ENCODE data around the gene ULK2. TPM values are rescaled to one million over a fixed set of nuclear protein-coding genes. Genes with fewer than 3 reads are reported as not detected.

The ULK2 gene
- total RNA-seq, 4 donors from 2014 or later = 31.6 to 54.8 (median 45.9) TPM

- TF ChIP-seq CTCF (IDR thresholded peaks at IDR 0.05) = no peak
- no peak for TF ChIP-seq POLR2A (IDR thresholded peaks at IDR 0.05)
- TF ChIP-seq EP300 (IDR thresholded peaks at IDR 0.05) = no peak
- no peaks in the 10 kb centered on the region for H3K27me3 ChIP-seq
- H3K4me1 ChIP-seq = peaks cover 0 to 13% (median 8%) of the 10 kb centered on the region in 4 donors
- H3K4me3 ChIP-seq = no peak overlapping the region
- no peak overlapping the region for H3K27ac ChIP-seq
- 93 to 98% methylated on average over 6 to 10 of the region's 10 CpGs for WGBS, 2 donors
- DNase-seq (ENCODE audit: low spot score in 2 of 2) = no peak
- no peaks in the 10 kb centered on the region for H3K36me3 ChIP-seq
- no peaks in the 10 kb centered on the region for H3K9me3 ChIP-seq
These were observed 125.2 kb downstream of the ULK2 start for GRCh38 chr17:19742495-19742894.

GRCh38 chr17:19741832-19742457 is 125.8 kb downstream of the ULK2 start:
- WGBS, 2 donors = 72 to 80% methylated on average over 10 to 14 of the region's 14 CpGs
- Histone ChIP-seq H3K9me3 (no peaks in the 10 kb centered on the region), H3K27ac (no peak overlapping the region), H3K4me1 (peaks cover 0 to 13% (median 8%) of the 10 kb centered on the region in 4 donors), H3K36me3 (no peaks in the 10 kb centered on the region), H3K27me3 (no peaks in the 10 kb centered on the region), H3K4me3 (no peak overlapping the region)
- TF ChIP-seq POLR2A (IDR thresholded peaks at IDR 0.05) (no peak), EP300 (IDR thresholded peaks at IDR 0.05) (no peak), CTCF (IDR thresholded peaks at IDR 0.05) (no peak)
- DNase-seq (ENCODE audit: low spot score in 2 of 2) = no peak

GRCh38 chr17:19740933-19741332 is 126.8 kb downstream of the ULK2 start:
- H3K9me3 ChIP-seq = no peaks in the 10 kb centered on the region
- no peak overlapping the region for H3K27ac ChIP-seq

GRCh38 chr17:19739241-19740201 is 128.2 kb downstream of the ULK2 start:
- no peaks in the 10 kb centered on the region for H3K36me3 ChIP-seq
- TF ChIP-seq POLR2A (IDR thresholded peaks at IDR 0.05) (no peak), CTCF (IDR thresholded peaks at IDR 0.05) (no peak), EP300 (IDR thresholded peaks at IDR 0.05) (no peak)
- no peak overlapping the region for H3K27ac ChIP-seq
- H3K4me3 ChIP-seq = no peak overlapping the region
- WGBS, 2 donors = 88 to 89% methylated on average over 16 to 25 of the region's 26 CpGs
- DNase-seq (ENCODE audit: low spot score in 2 of 2) = no peak
- H3K4me1 ChIP-seq = peaks cover 0 to 17% (median 0%) of the 10 kb centered on the region in 4 donors
- H3K27me3 ChIP-seq = no peaks in the 10 kb centered on the region
- no peaks in the 10 kb centered on the region for H3K9me3 ChIP-seq

More at GRCh38 chr17:19740933-19741332, 126.8 kb downstream of the ULK2 start:
- Histone ChIP-seq H3K36me3 (no peaks in the 10 kb centered on the region), H3K4me3 (no peak overlapping the region), H3K4me1 (peaks cover 0 to 19% (median 8%) of the 10 kb centered on the region in 4 donors), H3K27me3 (no peaks in the 10 kb centered on the region)
- DNase-seq (ENCODE audit: low spot score in 2 of 2) = no peak
- no peak for TF ChIP-seq POLR2A (IDR thresholded peaks at IDR 0.05)
- no peak for TF ChIP-seq EP300 (IDR thresholded peaks at IDR 0.05)
- TF ChIP-seq CTCF (IDR thresholded peaks at IDR 0.05) = no peak
- 85 to 88% methylated on average over 7 of the region's 7 CpGs for WGBS, 2 donors

- Histone ChIP-seq H3K27ac (no peak overlapping the region), H3K4me3 (no peak overlapping the region)
These were observed 129.0 kb downstream of the ULK2 start for GRCh38 chr17:19738757-19739156.

More at GRCh38 chr17:19738757-19739156, 129.0 kb downstream of the ULK2 start:
- no peak for TF ChIP-seq EP300 (IDR thresholded peaks at IDR 0.05)
- TF ChIP-seq POLR2A (IDR thresholded peaks at IDR 0.05) = no peak
- TF ChIP-seq CTCF (IDR thresholded peaks at IDR 0.05) = no peak
- no peaks in the 10 kb centered on the region for H3K27me3 ChIP-seq
- WGBS, 2 donors = 92 to 93% methylated on average over 6 to 9 of the region's 9 CpGs
- no peaks in the 10 kb centered on the region for H3K9me3 ChIP-seq
- DNase-seq (ENCODE audit: low spot score in 2 of 2) = no peak
- peaks cover 0 to 12% (median 0%) of the 10 kb centered on the region in 4 donors for H3K4me1 ChIP-seq
- no peaks in the 10 kb centered on the region for H3K36me3 ChIP-seq
